BE2C (cell line): Measurements from ENCODE around the gene FRMD8.

Experiments used
- DNase-seq: peaks from one replicate; pipeline ENCODE4 v3.0.0-alpha.2; 2020
- H3K27me3 ChIP-seq: fragments of 250-450 bp; sonication (Bioruptor Pico); 2 replicates; pipeline ENCODE4 v1.5.1; 2020; ENCODE audit warnings: mild to moderate bottlenecking
- H3K36me3 ChIP-seq: fragments of 250-450 bp; sonication (Bioruptor Pico); 2 replicates; pipeline ENCODE4 v1.5.1; 2020; ENCODE audit warnings: mild to moderate bottlenecking
- H3K4me1 ChIP-seq: fragments of 250-450 bp; sonication (Bioruptor Pico); 2 replicates; pipeline ENCODE4 v1.5.1; 2020
- H3K4me3 ChIP-seq: 2 replicates; pipeline ENCODE4 v1.5.1; 2011; ENCODE audit warnings: low read depth, low read length
- H3K9me3 ChIP-seq: fragments of 250-450 bp; sonication (Bioruptor Pico); 2 replicates; pipeline ENCODE4 v1.5.1; 2020
- TF ChIP-seq, protein P1 (sequence below): IDR thresholded peaks from 2 replicates; pipeline ENCODE4 v1.5.1; 2012; ENCODE audit warnings: mild to moderate bottlenecking, low read depth, low read length

The FRMD8 gene

DNA sequence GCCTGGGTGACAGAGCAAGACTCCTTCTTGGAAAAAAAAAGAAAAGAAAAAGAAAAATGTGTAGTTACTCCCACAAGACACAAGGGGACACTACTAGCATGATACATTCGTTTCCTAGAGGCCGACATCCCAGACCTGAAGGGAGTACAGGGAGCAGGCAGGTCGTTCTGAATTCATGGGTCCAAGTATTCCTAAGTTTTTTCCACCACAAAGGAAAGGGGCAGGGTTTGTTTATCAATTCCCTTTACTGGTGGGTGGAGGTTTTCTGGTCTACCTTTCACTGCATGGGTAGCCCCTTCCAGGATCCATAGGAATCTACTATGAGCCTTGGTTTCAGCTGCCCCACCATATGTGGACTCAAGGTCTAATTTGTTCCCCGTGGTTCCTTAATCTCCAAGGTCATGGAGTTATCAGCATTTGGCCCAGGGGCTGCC lies 20.1 kb upstream of the FRMD8 start:
- H3K4me3 ChIP-seq: no peak overlapping the region
- DNase-seq: peak; percentile 50
- peaks cover 7% of the 10 kb centered on the region for H3K4me1 ChIP-seq
- no peaks in the 10 kb centered on the region for H3K27me3 ChIP-seq
- no peaks in the 10 kb centered on the region for H3K9me3 ChIP-seq
- TF ChIP-seq, protein P1, sequence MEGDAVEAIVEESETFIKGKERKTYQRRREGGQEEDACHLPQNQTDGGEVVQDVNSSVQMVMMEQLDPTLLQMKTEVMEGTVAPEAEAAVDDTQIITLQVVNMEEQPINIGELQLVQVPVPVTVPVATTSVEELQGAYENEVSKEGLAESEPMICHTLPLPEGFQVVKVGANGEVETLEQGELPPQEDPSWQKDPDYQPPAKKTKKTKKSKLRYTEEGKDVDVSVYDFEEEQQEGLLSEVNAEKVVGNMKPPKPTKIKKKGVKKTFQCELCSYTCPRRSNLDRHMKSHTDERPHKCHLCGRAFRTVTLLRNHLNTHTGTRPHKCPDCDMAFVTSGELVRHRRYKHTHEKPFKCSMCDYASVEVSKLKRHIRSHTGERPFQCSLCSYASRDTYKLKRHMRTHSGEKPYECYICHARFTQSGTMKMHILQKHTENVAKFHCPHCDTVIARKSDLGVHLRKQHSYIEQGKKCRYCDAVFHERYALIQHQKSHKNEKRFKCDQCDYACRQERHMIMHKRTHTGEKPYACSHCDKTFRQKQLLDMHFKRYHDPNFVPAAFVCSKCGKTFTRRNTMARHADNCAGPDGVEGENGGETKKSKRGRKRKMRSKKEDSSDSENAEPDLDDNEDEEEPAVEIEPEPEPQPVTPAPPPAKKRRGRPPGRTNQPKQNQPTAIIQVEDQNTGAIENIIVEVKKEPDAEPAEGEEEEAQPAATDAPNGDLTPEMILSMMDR: peak; percentile 63
- H3K36me3 ChIP-seq: no peaks in the 10 kb centered on the region

DNA sequence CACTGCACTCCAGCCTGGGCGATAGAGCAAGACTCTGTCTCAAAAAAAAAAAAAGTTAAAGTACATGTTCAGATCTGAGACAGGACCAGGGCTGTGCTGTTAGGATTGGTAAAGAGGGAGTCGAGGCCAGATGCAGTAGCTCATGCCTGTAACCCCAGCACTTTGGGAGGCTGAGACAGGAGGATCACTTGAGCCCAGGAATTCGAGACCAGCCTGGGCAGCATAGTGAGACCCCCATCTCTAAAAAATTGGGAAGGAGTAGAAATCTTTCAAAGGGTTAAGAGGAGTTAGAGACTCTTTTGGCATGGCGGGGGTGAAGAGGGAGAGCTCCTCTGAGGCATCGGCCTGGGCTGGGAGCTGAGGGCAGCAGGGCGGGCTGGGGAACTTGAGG lies 15.8 kb upstream of the FRMD8 start:
- no peaks in the 10 kb centered on the region for H3K36me3 ChIP-seq
- no peaks in the 10 kb centered on the region for H3K9me3 ChIP-seq
- TF ChIP-seq, protein P1: no peak
- no peak overlapping the region for H3K4me3 ChIP-seq
- DNase-seq: no peak
- H3K4me1 ChIP-seq: peaks cover 7% of the 10 kb centered on the region
- H3K27me3 ChIP-seq: no peaks in the 10 kb centered on the region

DNA sequence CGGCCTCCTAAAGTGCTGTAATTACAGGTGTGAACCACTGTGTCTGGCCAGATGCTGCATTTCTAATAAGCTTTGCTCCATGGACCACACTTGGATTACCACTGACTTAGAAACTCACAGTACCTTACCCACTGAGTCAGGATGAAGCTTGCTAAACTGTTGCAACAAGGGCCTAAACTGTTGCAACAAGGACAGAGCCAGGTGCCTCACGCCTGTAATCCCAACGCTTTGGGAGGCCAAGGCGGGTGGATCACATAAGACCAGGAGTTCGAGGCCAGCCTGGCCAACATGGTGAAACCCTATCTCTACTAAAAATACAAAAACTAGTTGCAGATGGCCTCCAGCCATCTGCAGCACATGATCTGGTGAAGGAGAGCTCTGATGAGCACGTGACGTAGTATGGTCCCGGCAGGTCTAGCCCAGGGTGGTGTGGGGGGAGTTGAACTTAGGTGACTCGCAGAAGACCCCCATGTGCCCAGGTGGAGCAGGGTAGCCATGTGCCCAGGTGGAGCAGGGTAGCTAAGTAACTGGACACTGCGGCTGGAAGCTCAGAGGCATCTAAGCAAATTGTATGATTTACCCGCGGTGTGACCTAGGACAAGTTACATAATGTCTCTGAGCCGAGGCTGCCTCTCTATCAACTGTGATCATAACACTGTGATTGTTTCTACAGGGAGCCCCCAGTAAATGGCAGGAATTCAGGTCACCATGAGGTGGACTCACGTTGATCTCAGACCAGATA lies 12.4 kb upstream of the FRMD8 start:
- H3K36me3 ChIP-seq: no peaks in the 10 kb centered on the region
- DNase-seq: no peak
- TF ChIP-seq, protein P1: no peak
- H3K27me3 ChIP-seq: no peaks in the 10 kb centered on the region
- no peak overlapping the region for H3K4me3 ChIP-seq
- no peaks in the 10 kb centered on the region for H3K4me1 ChIP-seq
- no peaks in the 10 kb centered on the region for H3K9me3 ChIP-seq

DNA sequence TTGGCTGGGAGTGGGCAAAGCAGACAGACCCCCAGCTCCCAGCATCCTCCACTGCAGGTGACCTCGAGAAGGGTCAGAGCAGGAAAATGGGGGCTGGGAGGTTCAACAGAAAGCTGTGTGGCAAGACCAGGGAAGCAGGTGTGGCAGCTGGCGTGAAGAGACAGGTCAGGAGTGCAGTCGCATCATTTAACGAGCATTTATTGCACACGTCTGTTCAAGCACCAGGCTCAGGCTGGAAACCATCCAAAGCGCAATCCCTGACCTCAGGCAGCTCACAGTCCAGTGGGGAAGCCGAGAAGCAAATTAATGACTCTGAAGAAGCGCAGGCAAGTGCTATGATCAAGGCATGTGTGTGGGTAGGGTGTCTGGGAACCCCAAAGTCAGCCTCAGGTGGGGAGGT lies 11.4 kb upstream of the FRMD8 start:
- no peak overlapping the region for H3K4me3 ChIP-seq
- H3K9me3 ChIP-seq: no peaks in the 10 kb centered on the region
- DNase-seq: no peak
- H3K4me1 ChIP-seq: no peaks in the 10 kb centered on the region
- H3K27me3 ChIP-seq: no peaks in the 10 kb centered on the region
- TF ChIP-seq, protein P1: no peak
- no peaks in the 10 kb centered on the region for H3K36me3 ChIP-seq

DNA sequence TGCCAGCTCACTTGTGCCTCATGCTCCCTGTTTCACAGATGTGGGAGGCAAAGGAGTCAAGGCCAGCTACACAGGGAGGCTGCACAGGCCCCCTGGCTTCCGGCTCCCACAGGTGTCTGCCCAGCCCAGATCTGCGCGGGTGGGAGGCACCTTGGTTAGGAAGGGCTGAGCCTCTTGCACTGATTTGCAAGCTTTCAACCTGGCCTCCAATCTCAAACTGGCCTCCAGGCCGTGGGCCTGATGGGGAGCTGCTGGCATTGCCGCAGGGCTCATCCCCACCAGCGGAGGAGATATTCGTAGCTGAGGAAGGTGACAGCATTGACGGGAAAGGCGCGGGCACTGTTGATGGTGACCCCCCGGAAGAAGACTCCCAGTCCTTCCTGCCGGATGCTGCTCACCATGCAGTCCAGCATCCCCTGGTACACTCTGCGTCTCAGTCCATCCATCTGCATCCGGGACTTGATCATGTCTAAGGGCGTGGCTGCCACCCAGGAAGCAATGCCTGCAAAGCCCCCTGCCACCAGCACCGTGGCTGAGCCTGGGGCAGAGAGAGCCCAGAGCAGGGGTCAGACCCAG lies 10.2 kb upstream of the FRMD8 start:
- DNase-seq: no peak
- H3K36me3 ChIP-seq: no peaks in the 10 kb centered on the region
- H3K27me3 ChIP-seq: no peaks in the 10 kb centered on the region
- no peaks in the 10 kb centered on the region for H3K4me1 ChIP-seq
- no peak overlapping the region for H3K4me3 ChIP-seq
- H3K9me3 ChIP-seq: no peaks in the 10 kb centered on the region
- TF ChIP-seq, protein P1: no peak

DNA sequence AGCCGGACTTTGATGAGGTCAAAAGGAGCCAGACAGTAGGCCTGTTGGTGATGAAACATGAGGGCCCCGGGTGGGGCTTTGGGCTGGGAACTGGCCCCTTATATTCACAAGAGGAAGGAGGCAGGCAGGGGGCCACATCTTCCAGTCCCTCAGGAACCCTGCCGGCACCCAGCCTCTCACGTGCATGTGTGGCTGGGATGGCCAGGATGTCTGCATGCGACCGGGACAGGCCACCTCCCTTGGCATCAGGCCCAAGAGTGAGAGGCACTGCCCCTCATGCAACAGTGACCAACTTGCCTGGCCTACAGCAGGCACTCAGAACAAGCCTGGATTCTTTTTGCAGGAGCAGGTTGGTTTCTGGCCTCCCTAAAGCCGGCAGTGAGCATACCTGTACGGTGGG lies 9.4 kb upstream of the FRMD8 start:
- H3K9me3 ChIP-seq: no peaks in the 10 kb centered on the region
- H3K4me3 ChIP-seq: no peak overlapping the region
- no peaks in the 10 kb centered on the region for H3K4me1 ChIP-seq
- TF ChIP-seq, protein P1: no peak
- no peaks in the 10 kb centered on the region for H3K27me3 ChIP-seq
- DNase-seq: peak; percentile 37
- no peaks in the 10 kb centered on the region for H3K36me3 ChIP-seq
